ENCODE data around the gene LSM5.

Gene LSM5

GRCh38 chr7:32531402-32531801, 41.2 kb upstream of the LSM5 start:
- Histone ChIP-seq H3K4me3 (ENCODE audit: insufficient read depth, low read length, poor library complexity, severe bottlenecking) (no peak overlapping the region), H4K20me1 (ENCODE audit: low read depth, low read length) (0 out of 2 replicates have a peak, but pooled peaks cover 4% of the 10 kb centered on the region), H3K9me2 (replicated peaks; ENCODE audit: insufficient read depth, low read length) (no peaks in the 10 kb centered on the region), H3K9ac (ENCODE audit: low read length) (no peak overlapping the region), H2AFZ (ENCODE audit: low read depth, low read length, severe bottlenecking) (no peak overlapping the region), H3K27ac (ENCODE audit: low read depth, low read length) (no peak overlapping the region), H3K4me2 (ENCODE audit: low read depth, low read length, poor library complexity, severe bottlenecking) (no peak overlapping the region), H3K27me3 (ENCODE audit: low read length) (no peaks in the 10 kb centered on the region), H3F3A (ENCODE audit: insufficient read depth) (no peaks in the 10 kb centered on the region), H3K79me2 (ENCODE audit: insufficient read depth, low read length) (peaks cover 70% of the 10 kb centered on the region), H3K9me3 (ENCODE audit: insufficient read depth, low read length) (no peaks in the 10 kb centered on the region), H3K36me3 (ENCODE audit: low read length) (no peaks in the 10 kb centered on the region; the same call in 1 of the 2 replicates)
- TF ChIP-seq EZH2phosphoT487 (conservative IDR thresholded peaks at IDR 0.05; ENCODE audit: low read length) (no peak), CTCF (IDR thresholded peaks at IDR 0.05; ENCODE audit: insufficient read depth, low read length, poor library complexity, severe bottlenecking) (no peak)

- peaks cover 75% of the 10 kb centered on the region for H3K79me2 ChIP-seq (ENCODE audit: insufficient read depth, low read length)
- no peak for TF ChIP-seq CTCF (IDR thresholded peaks at IDR 0.05; ENCODE audit: insufficient read depth, low read length, poor library complexity, severe bottlenecking)
Observed at GRCh38 chr7:32525839-32526238, 35.7 kb upstream of the LSM5 start.

DNA sequence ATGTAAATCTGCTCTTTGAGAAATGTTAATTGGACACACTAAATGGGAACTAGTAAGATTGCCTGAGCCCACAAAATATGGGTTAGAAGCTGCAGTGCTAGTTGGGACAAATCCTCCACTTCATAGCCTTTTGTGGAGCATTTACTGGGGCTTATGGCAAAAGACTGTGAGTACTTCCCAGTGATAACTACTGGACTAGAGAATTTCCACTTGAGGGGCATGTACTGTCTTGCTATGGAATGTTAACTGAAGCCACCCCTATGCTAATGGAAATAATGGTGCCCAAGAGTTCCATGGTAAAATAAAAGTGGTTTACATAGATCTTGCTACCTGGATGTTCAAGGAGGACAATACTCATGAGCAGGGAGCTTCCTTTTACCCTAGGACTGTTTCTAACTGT, 34.5 kb upstream of the LSM5 start:
- Histone ChIP-seq H2AFZ (ENCODE audit: low read depth, low read length, severe bottlenecking) (no peak overlapping the region), H4K20me1 (ENCODE audit: low read depth, low read length) (0 out of 2 replicates have a peak, but pooled peaks cover 3% of the 10 kb centered on the region)

More at GRCh38 chr7:32525839-32526238, 35.7 kb upstream of the LSM5 start:
- no peak overlapping the region for H3K4me3 ChIP-seq (ENCODE audit: insufficient read depth, low read length, poor library complexity, severe bottlenecking)
- no peak overlapping the region for H3K27ac ChIP-seq (ENCODE audit: low read depth, low read length)
- H3K36me3 ChIP-seq (ENCODE audit: low read length), result no peaks in the 10 kb centered on the region
- H3K9me2 ChIP-seq (replicated peaks; ENCODE audit: insufficient read depth, low read length), result no peaks in the 10 kb centered on the region
- peaks cover 13% of the 10 kb centered on the region; the same call in 1 of the 2 replicates for H3K9me3 ChIP-seq (ENCODE audit: insufficient read depth, low read length)
- no peaks in the 10 kb centered on the region for H3F3A ChIP-seq (ENCODE audit: insufficient read depth)
- no peak overlapping the region for H3K4me2 ChIP-seq (ENCODE audit: low read depth, low read length, poor library complexity, severe bottlenecking)
- H2AFZ ChIP-seq (ENCODE audit: low read depth, low read length, severe bottlenecking), result no peak overlapping the region
- H4K20me1 ChIP-seq (ENCODE audit: low read depth, low read length), result 0 out of 2 replicates have a peak, but pooled peaks cover 4% of the 10 kb centered on the region
- no peaks in the 10 kb centered on the region for H3K27me3 ChIP-seq (ENCODE audit: low read length)
- no peak overlapping the region for H3K9ac ChIP-seq (ENCODE audit: low read length)

More for the DNA sequence above, 34.5 kb upstream of the LSM5 start:
- Histone ChIP-seq H3F3A (ENCODE audit: insufficient read depth) (no peaks in the 10 kb centered on the region), H3K4me3 (ENCODE audit: insufficient read depth, low read length, poor library complexity, severe bottlenecking) (no peak overlapping the region), H3K9me3 (ENCODE audit: insufficient read depth, low read length) (peaks cover 25% of the 10 kb centered on the region; the same call in 1 of the 2 replicates), H3K9ac (ENCODE audit: low read length) (no peak overlapping the region), H3K79me2 (ENCODE audit: insufficient read depth, low read length) (peaks cover 82% of the 10 kb centered on the region), H3K27ac (ENCODE audit: low read depth, low read length) (no peak overlapping the region), H3K4me2 (ENCODE audit: low read depth, low read length, poor library complexity, severe bottlenecking) (no peak overlapping the region), H3K27me3 (ENCODE audit: low read length) (no peaks in the 10 kb centered on the region), H3K9me2 (replicated peaks; ENCODE audit: insufficient read depth, low read length) (no peaks in the 10 kb centered on the region), H3K36me3 (ENCODE audit: low read length) (peaks cover 10% of the 10 kb centered on the region)
- no peak for TF ChIP-seq CTCF (IDR thresholded peaks at IDR 0.05; ENCODE audit: insufficient read depth, low read length, poor library complexity, severe bottlenecking)
- TF ChIP-seq EZH2phosphoT487 (conservative IDR thresholded peaks at IDR 0.05; ENCODE audit: low read length), result no peak

All from SU-DHL-6 (cell line).